NOMO-1 treated with dmso at 0.1 percent for 144 hours (cell line): ENCODE data around the gene GART.

ENCODE experiments used
- DNase-seq: peaks from one replicate; lab custom pipeline; 2025; ENCODE audit not compliant: unreplicated experiment; lab: John Stamatoyannopoulos, UW

Gene GART

DNA sequence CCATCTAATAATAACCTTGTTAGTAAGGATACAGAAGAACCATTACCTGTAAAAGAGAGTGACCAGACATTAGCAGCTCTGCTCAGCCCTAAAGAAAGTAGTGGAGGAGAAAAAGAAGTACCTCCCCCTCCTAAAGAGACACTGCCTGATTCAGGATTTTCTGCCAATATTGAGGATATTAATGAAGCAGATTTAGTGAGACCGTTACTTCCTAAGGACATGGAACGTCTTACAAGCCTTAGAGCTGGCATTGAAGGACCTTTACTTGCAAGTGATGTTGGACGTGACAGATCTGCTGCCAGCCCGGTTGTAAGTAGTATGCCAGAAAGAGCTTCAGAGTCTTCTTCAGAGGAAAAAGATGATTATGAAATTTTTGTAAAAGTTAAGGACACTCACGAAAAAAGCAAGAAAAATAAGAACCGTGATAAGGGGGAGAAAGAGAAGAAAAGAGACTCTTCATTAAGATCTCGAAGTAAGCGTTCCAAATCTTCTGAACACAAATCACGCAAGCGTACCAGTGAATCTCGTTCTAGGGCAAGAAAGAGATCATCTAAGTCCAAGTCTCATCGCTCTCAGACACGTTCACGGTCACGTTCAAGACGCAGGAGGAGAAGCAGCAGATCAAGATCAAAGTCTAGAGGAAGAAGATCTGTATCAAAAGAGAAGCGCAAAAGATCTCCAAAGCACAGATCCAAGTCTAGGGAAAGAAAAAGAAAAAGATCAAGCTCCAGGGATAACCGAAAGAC lies 12.5 kb upstream of the GART start:
- DNase-seq, result no peak

DNA sequence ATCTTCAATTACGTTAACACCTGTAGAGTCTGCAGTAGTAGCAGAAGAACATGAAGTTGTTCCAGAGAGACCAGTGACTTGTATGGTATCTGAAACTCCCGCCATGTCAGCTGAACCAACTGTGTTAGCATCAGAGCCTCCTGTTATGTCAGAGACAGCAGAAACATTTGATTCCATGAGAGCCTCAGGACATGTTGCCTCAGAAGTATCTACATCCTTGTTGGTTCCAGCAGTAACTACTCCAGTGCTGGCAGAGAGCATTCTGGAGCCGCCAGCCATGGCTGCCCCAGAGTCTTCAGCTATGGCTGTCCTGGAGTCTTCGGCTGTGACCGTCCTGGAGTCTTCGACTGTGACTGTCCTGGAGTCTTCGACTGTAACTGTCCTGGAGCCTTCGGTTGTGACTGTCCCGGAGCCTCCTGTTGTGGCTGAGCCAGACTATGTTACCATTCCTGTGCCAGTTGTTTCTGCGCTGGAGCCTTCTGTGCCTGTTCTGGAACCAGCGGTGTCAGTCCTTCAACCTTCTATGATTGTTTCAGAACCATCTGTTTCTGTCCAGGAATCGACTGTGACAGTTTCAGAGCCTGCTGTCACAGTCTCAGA lies 11.2 kb upstream of the GART start:
- DNase-seq, result no peak

GRCh38 chr21:33552093-33552998 lies 10.4 kb upstream of the GART start:
- DNase-seq, result no peak

- no peak for DNase-seq
Measured at GRCh38 chr21:33551664-33552063, 9.7 kb upstream of the GART start.

DNA sequence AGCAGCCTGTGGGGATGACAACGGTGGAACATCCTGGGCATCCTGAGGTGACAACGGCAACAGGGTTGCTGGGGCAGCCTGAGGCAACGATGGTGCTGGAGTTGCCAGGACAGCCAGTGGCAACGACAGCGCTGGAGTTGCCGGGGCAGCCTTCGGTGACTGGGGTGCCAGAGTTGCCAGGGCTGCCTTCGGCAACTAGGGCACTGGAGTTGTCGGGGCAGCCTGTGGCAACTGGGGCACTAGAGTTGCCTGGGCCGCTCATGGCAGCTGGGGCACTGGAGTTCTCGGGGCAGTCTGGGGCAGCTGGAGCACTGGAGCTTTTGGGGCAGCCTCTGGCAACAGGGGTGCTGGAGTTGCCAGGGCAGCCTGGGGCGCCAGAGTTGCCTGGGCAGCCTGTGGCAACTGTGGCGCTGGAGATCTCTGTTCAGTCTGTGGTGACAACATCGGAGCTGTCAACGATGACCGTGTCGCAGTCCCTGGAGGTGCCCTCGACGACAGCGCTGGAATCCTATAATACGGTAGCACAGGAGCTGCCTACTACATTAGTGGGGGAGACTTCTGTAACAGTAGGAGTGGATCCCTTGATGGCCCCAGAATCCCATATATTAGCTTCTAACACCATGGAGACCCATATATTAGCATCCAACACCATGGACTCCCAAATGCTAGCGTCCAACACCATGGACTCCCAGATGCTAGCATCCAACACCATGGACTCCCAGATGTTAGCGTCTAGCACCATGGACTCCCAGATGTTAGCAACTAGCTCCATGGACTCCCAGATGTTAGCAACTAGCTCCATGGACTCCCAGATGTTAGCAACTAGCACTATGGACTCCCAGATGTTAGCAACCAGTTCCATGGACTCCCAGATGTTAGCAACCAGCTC lies 9.1 kb upstream of the GART start:
- no peak for DNase-seq

- DNase-seq, result no peak
Measured at GRCh38 chr21:33549848-33550771, 8.2 kb upstream of the GART start.

GRCh38 chr21:33546086-33546485 lies 4.2 kb upstream of the GART start:
- DNase-seq, result no peak

DNA sequence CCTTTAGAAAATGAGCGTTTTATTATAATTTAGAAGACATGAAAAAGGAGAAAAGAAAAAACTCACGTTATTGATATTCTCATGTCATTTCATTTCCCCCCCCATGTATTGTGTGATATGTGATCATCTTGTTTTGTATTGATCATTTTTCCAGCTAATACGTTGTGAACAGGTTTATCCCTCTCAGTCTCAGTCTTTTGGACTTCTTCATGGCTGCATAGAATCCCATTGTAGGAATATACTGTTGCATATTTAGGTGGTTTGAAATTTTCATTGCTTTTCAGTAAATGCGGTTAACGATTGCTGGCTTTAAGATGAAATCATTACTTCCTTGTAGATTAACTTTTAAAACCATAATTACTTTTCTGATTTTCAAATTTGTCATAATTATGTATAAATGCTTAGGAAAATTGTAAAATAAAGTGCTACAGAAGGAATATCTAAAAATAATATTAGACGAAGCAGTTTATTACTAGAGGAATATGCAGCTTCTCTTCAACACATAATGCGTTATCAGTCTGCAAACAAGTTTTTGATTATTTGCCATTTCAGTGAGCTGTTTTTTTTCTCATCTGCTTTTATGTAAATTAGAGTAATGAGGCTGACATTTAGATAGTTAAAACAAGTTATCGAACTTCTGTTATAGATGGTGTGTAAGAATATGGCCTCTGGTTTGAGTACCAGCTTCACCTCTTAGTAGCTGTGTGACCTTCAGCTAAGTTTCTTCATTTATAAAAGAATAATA lies 2.7 kb upstream of the GART start:
- DNase-seq, result no peak

DNA sequence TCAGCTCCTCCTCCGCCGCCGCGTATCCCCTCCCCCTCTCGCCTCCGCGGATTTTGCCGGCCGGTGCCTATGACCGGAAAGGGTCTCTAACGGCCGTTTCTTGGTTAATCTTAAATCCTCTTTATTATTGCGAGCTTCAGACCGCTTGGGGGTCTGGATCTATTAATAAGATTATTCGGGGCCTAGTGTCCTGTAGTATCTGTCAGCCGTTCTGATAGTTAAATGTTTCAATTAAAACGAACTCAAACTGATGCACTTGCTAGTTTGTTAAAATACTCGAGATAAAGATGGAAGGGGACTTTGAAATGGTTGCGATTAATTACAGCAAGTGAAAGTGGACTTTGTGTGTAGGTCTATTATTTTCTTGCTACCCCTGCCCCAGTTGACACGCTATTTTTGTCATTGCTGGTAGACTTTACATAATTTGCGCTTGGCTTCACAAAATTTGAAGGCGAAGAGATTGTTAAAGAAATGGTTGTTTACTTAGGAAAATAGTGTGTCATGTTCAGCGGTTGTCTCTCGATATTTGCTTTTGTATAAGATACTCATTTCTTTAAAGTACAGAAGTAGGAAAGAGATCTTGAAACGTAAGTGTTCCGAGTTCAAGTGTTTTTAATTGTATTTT lies 1.7 kb upstream of the GART start:
- DNase-seq, result peak; percentile 55

GRCh38 chr21:33542640-33543504 lies 955 bp upstream of the GART start, which contains the start of gene SON:
Gene SON (plus strand): TSS chr21:33543038. CDS start chr21:33543093, 55 bp downstream.
- DNase-seq, result peak; percentile 98

GRCh38 chr21:33541105-33541711 lies 709 bp downstream of the GART start:
- no peak for DNase-seq

DNA sequence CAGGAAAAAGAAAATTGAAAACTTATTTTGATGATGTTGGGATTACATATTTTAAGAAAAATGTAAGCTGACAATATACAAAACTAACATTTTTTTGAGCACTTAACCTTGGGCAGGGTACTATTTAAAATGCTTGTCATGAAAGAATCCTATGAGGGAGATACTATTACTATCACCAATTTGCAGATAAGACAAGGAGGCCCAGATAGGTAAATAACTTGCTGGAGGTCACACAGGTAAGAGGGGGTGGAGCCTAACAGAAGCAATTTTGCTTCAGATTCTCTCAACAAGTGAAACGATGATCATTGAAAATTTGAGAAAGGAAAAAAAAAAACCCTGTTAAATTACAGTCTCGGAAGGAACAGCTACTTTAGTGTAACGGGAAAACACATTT lies 1.2 kb downstream of the GART start:
- no peak for DNase-seq

DNA sequence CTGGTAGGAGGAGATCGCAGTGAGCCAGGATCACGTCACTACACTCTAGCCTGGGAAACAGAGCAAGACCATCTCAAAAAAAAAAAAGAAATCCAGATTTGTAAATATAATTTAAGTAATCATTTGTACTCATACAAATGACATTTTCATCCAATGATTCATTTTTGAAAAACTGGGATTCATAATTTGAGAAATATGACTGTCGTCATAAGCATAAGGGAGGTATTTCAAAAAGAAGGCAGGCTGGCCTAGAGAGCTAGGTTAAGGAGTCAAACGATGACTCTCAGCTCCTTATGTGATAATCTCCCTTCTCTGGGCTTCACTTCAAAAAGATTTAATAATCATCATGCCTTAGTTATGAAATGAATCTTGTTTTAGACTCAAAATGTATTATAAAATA lies 2.3 kb downstream of the GART start:
- no peak for DNase-seq

- no peak for DNase-seq
Measured at GRCh38 chr21:33537212-33537611, 4.7 kb downstream of the GART start.

DNA sequence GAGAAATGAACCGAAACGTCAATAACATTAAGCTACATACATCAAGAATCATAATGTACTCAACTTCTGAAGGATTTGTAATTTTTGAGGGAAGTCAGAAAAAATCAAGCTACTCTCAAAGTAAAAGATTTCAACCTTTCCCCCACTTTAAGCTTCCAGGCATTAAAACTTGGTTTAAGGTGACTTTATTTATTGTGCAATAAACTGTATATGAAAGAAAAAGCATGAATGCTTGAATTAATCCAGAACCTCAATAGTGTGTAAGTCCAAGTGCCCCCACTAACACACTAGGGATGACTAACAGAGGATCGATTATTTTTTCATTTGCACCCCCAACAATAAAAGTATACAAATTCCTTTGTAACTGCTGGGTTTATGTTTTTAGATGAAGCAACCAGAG lies 10.9 kb downstream of the GART start:
- no peak for DNase-seq

DNA sequence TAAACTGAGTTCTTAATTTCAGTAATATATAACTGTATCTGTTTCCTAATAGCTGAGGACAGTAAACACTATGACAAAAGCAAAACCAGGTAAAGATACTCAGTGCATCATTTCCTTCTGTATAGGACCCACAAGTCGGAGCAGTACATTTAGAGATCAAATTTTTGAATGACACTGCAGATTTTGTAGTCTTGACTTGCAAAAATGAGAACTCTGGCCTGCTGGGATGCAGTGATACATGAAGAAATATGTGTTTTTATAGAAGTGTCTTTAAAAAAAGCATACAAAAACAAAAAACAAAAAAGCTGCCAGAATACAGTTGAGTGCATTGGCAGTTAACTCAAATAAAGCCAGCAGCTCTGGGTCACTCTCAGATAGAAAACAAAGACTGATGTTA lies 19.0 kb downstream of the GART start:
- no peak for DNase-seq

DNA sequence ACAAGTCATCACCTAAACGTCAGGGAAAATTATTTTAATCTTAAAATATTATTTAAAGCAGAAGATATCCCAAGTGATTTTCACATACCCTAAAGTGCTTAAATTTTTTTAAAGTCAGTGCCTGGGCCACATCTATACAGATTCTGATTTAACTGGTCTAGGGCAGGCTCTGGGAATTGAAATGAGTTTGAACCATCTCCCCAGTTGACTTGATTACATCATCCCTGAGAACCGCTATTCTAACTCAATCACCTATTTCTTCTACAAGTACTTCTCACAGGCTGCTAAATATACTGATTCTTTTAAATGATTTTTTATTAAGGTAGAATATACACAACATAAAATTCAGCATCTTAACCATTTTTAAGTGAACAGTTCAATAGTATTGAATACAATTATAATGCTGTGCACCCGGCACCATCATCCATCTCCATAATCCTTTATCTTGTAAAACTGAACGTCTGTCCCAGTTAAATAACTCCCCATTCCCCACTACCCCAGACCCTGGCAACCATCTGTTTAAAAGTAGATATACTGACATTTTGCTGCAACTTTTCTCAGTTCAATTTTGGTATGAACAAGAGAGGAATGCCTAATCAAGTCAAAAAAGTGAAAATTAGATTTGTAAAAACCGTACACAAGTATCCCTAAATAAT lies 19.5 kb downstream of the GART start:
- no peak for DNase-seq
